HEK293 (cell line): ENCODE results near the gene TWIST1.

ENCODE experiments used
- EGR2 ChIP-seq: fragments of 450-650 bp; formaldehyde crosslinking; IDR thresholded peaks from 2 replicates; pipeline ENCODE4 v1.5.1; 2016; ENCODE audit warnings: low read depth, missing biosample characterization, missing genetic modification characterization
- GLI2 ChIP-seq: fragments of 450-650 bp; formaldehyde crosslinking; IDR thresholded peaks from 2 replicates; pipeline ENCODE4; 2017; ENCODE audit warnings: missing biosample characterization, missing genetic modification characterization, low read depth, borderline replicate concordance
- HOXC10 ChIP-seq: sonication (generic); formaldehyde crosslinking; IDR thresholded peaks from 2 replicates; pipeline ENCODE4 v1.8.1; 2023; ENCODE audit warnings: mild to moderate bottlenecking, missing genetic modification reagents
- KLF10 ChIP-seq: fragments of 450-650 bp; IDR thresholded peaks from 2 replicates; pipeline ENCODE4 v1.5.1; 2018; ENCODE audit warnings: missing biosample characterization, mild to moderate bottlenecking, missing genetic modification characterization
- KLF9 ChIP-seq: fragments of 450-650 bp; formaldehyde crosslinking; IDR thresholded peaks from 2 replicates; pipeline ENCODE4 v1.5.1; 2016; ENCODE audit warnings: missing biosample characterization, missing genetic modification characterization, low read depth
- PRDM10 ChIP-seq: fragments of 450-650 bp; formaldehyde crosslinking; IDR thresholded peaks from 2 replicates; pipeline ENCODE4 v1.5.1; 2016; ENCODE audit warnings: missing biosample characterization, missing genetic modification characterization
- PRDM2 ChIP-seq: fragments of 450-650 bp; formaldehyde crosslinking; IDR thresholded peaks from 2 replicates; pipeline ENCODE4 v1.5.1; 2016; ENCODE audit warnings: missing biosample characterization, missing genetic modification characterization, borderline replicate concordance
- RBAK ChIP-seq: fragments of 450-650 bp; formaldehyde crosslinking; IDR thresholded peaks from 2 replicates; pipeline ENCODE4 v1.5.1; 2016; ENCODE audit warnings: missing biosample characterization, missing genetic modification characterization
- SP3 ChIP-seq: fragments of 450-650 bp; formaldehyde crosslinking; IDR thresholded peaks from 2 replicates; pipeline ENCODE4 v1.5.1; 2016; ENCODE audit warnings: missing biosample characterization, missing genetic modification characterization
- YY1 ChIP-seq: fragments of 450-650 bp; formaldehyde crosslinking; IDR thresholded peaks from 2 replicates; pipeline ENCODE4 v1.5.1; 2018; ENCODE audit warnings: missing biosample characterization, missing genetic modification characterization
- ZBTB17 ChIP-seq: fragments of 450-650 bp; formaldehyde crosslinking; IDR thresholded peaks from 2 replicates; pipeline ENCODE4 v1.5.1; 2016; ENCODE audit warnings: missing biosample characterization, missing genetic modification characterization
- ZFP3 ChIP-seq: fragments of 450-650 bp; formaldehyde crosslinking; IDR thresholded peaks from 2 replicates; pipeline ENCODE4 v1.5.1; 2016; ENCODE audit warnings: low read depth, missing biosample characterization, missing genetic modification characterization
- ZIC2 ChIP-seq: fragments of 450-650 bp; formaldehyde crosslinking; IDR thresholded peaks from 2 replicates; pipeline ENCODE4 v1.5.1; 2016; ENCODE audit warnings: missing biosample characterization, missing genetic modification characterization
- ZNF133 ChIP-seq: fragments of 450-650 bp; formaldehyde crosslinking; IDR thresholded peaks from 2 replicates; pipeline ENCODE4 v1.5.1; 2016; ENCODE audit warnings: missing biosample characterization, missing genetic modification characterization
- ZNF184 ChIP-seq: fragments of 450-650 bp; IDR thresholded peaks from 2 replicates; pipeline ENCODE4 v1.5.1; 2018; ENCODE audit warnings: missing biosample characterization, mild to moderate bottlenecking, missing genetic modification characterization
- ZNF366 ChIP-seq: fragments of 450-650 bp; formaldehyde crosslinking; conservative IDR thresholded peaks from 2 replicates; pipeline ENCODE4 v1.5.1; 2016; ENCODE audit warnings: missing biosample characterization, missing genetic modification characterization
- ZNF423 ChIP-seq: fragments of 450-650 bp; formaldehyde crosslinking; IDR thresholded peaks from 2 replicates; pipeline ENCODE4 v1.5.1; 2016; ENCODE audit warnings: missing biosample characterization, missing genetic modification characterization
- ZNF473 ChIP-seq: fragments of 450-650 bp; formaldehyde crosslinking; IDR thresholded peaks from 2 replicates; pipeline ENCODE4 v1.5.1; 2017; ENCODE audit warnings: missing biosample characterization, missing genetic modification characterization
- ZNF501 ChIP-seq: fragments of 450-650 bp; formaldehyde crosslinking; IDR thresholded peaks from 2 replicates; pipeline ENCODE4 v1.5.1; 2016; ENCODE audit warnings: missing biosample characterization, missing genetic modification characterization
- ZNF529 ChIP-seq: fragments of 450-650 bp; formaldehyde crosslinking; IDR thresholded peaks from 2 replicates; pipeline ENCODE4 v1.5.1; 2017; ENCODE audit warnings: missing genetic modification characterization, missing biosample characterization; ENCODE audit not compliant: insufficient replicate concordance
- ZNF555 ChIP-seq: fragments of 450-650 bp; formaldehyde crosslinking; conservative IDR thresholded peaks from 2 replicates; pipeline ENCODE4 v1.5.1; 2017; ENCODE audit warnings: missing biosample characterization, mild to moderate bottlenecking, missing genetic modification characterization, inconsistent platforms
- ZNF600 ChIP-seq: fragments of 450-650 bp; formaldehyde crosslinking; IDR thresholded peaks from 2 replicates; pipeline ENCODE4 v1.5.1; 2016; ENCODE audit warnings: missing biosample characterization, missing genetic modification characterization
- ZNF76 ChIP-seq: fragments of 450-650 bp; formaldehyde crosslinking; IDR thresholded peaks from 2 replicates; pipeline ENCODE4; 2016; ENCODE audit warnings: low read depth, missing biosample characterization, missing genetic modification characterization, borderline replicate concordance
- ZNF791 ChIP-seq: fragments of 450-650 bp; formaldehyde crosslinking; IDR thresholded peaks from 2 replicates; pipeline ENCODE4 v1.5.1; 2016; ENCODE audit warnings: missing biosample characterization, missing genetic modification characterization
- TF ChIP-seq, protein P1 (sequence below): fragments of 450-650 bp; formaldehyde crosslinking; IDR thresholded peaks from 2 replicates; pipeline ENCODE4 v1.5.1; 2016; ENCODE audit warnings: missing biosample characterization, missing genetic modification characterization

Gene TWIST1

GRCh38 chr7:19116121-19117090 lies 1.0 kb downstream of the TWIST1 start (continued):
- TF ChIP-seq ZBTB17 (tag by site-specific recombination) (peak; percentile 81), ZNF791 (tag by site-specific recombination) (no peak), KLF9 (no peak; the same call in 1 of the 2 replicates), ZNF501 (tag by site-specific recombination) (no peak), PRDM2 (tag by site-specific recombination) (no peak), ZNF76 (tag by site-specific recombination) (no peak), ZNF133 (tag by site-specific recombination) (no peak), EGR2 (tag by site-specific recombination) (peak; percentile 64), ZFP3 (tag by site-specific recombination) (no peak), RBAK (tag by site-specific recombination) (no peak), SP3 (tag by site-specific recombination) (no peak; the same call in 1 of the 2 replicates), GLI2 (tag by site-specific recombination) (no peak), ZIC2 (no peak), PRDM10 (tag by site-specific recombination) (peak; percentile 98), KLF10 (tag by site-specific recombination) (no peak), ZNF529 (tag by site-specific recombination) (no peak), ZNF423 (tag by site-specific recombination) (peak; percentile 77; the same call in 1 of the 2 replicates), ZNF555 (tag by site-specific recombination) (no peak), YY1 (tag by site-specific recombination) (no peak), ZNF600 (tag by site-specific recombination) (0 out of 2 replicates have a peak, but pooled peaks have one; percentile 12), HOXC10 (CRISPR knock-in tag) (no peak), ZNF184 (tag by site-specific recombination) (no peak), ZNF473 (tag by site-specific recombination) (no peak), ZNF366 (tag by site-specific recombination) (no peak)
- TF ChIP-seq, protein P1, sequence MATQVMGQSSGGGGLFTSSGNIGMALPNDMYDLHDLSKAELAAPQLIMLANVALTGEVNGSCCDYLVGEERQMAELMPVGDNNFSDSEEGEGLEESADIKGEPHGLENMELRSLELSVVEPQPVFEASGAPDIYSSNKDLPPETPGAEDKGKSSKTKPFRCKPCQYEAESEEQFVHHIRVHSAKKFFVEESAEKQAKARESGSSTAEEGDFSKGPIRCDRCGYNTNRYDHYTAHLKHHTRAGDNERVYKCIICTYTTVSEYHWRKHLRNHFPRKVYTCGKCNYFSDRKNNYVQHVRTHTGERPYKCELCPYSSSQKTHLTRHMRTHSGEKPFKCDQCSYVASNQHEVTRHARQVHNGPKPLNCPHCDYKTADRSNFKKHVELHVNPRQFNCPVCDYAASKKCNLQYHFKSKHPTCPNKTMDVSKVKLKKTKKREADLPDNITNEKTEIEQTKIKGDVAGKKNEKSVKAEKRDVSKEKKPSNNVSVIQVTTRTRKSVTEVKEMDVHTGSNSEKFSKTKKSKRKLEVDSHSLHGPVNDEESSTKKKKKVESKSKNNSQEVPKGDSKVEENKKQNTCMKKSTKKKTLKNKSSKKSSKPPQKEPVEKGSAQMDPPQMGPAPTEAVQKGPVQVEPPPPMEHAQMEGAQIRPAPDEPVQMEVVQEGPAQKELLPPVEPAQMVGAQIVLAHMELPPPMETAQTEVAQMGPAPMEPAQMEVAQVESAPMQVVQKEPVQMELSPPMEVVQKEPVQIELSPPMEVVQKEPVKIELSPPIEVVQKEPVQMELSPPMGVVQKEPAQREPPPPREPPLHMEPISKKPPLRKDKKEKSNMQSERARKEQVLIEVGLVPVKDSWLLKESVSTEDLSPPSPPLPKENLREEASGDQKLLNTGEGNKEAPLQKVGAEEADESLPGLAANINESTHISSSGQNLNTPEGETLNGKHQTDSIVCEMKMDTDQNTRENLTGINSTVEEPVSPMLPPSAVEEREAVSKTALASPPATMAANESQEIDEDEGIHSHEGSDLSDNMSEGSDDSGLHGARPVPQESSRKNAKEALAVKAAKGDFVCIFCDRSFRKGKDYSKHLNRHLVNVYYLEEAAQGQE (tag by site-specific recombination), result no peak
